Mesothelial cell of epicardium (in vitro differentiated cells): ENCODE measurements around the gene HMGCL. TPM values are rescaled to one million over a fixed set of nuclear protein-coding genes. Genes with fewer than 3 reads are reported as not detected.
A peak's percentile ranks its signal among the peaks of the same experiment; 100 is the strongest.

Source experiments
- DNase-seq, 2 experiments: peaks; one replicate each; pipeline ENCODE4 v3.0.0; 2021; ENCODE audit warnings: low spot score in 2 of 2; ENCODE audit not compliant: unreplicated experiment in 2 of 2
- H3K27ac Mint-ChIP-seq: 2 replicates; pipeline ENCODE4 v1.8.0; 2021; ENCODE audit warnings: mixed read lengths
- H3K27me3 Mint-ChIP-seq: 2 replicates; pipeline ENCODE4 v1.8.0; 2021; ENCODE audit warnings: low read depth, mixed read lengths
- H3K36me3 Mint-ChIP-seq: 2 replicates; pipeline ENCODE4 v1.8.0; 2021; ENCODE audit warnings: mixed read lengths
- H3K4me1 Mint-ChIP-seq: 2 replicates; pipeline ENCODE4 v1.8.0; 2021; ENCODE audit warnings: mixed read lengths
- H3K4me3 Mint-ChIP-seq: 2 replicates; pipeline ENCODE4 v1.8.0; 2021; ENCODE audit warnings: mild to moderate bottlenecking, moderate library complexity, mixed read lengths
- H3K9me3 Mint-ChIP-seq: 2 replicates; pipeline ENCODE4 v1.8.0; 2021; ENCODE audit warnings: mixed read lengths
- CTCF ChIP-seq: fragments of 200-600 bp; sonication (generic); IDR thresholded peaks from one replicate; pipeline ENCODE4 v1.5.0; 2021; ENCODE audit warnings: antibody characterized with exemption; ENCODE audit not compliant: unreplicated experiment
- total RNA-seq: library from RNA; stranded (reverse); gene quantifications from 3 replicates; pipeline ENCODE4 v1.2.1, GENCODE V29; 2021

The HMGCL gene
- total RNA-seq, 1 donor from 2014 or later: 29.2 TPM

- no peak overlapping the region for H3K27ac Mint-ChIP-seq
- peaks cover 20% of the 10 kb centered on the region for H3K4me1 Mint-ChIP-seq
- no peak for DNase-seq
- no peak for TF ChIP-seq CTCF
- H3K27me3 Mint-ChIP-seq: no peaks in the 10 kb centered on the region
- H3K4me3 Mint-ChIP-seq: no peak overlapping the region
- H3K9me3 Mint-ChIP-seq: no peaks in the 10 kb centered on the region
- peaks cover 3% of the 10 kb centered on the region for H3K36me3 Mint-ChIP-seq
Measured at GRCh38 chr1:23793861-23794731, 31.1 kb downstream of the HMGCL start.

GRCh38 chr1:23793018-23793781 lies 32.0 kb downstream of the HMGCL start:
- no peak for TF ChIP-seq CTCF
- DNase-seq: no peak
- H3K36me3 Mint-ChIP-seq: peaks cover 3% of the 10 kb centered on the region
- H3K27ac Mint-ChIP-seq: no peak overlapping the region
- no peaks in the 10 kb centered on the region for H3K9me3 Mint-ChIP-seq
- H3K27me3 Mint-ChIP-seq: no peaks in the 10 kb centered on the region
- H3K4me3 Mint-ChIP-seq: peak overlapping the region; percentile 99
- H3K4me1 Mint-ChIP-seq: peaks cover 20% of the 10 kb centered on the region

- H3K27ac Mint-ChIP-seq: peak overlapping the region; percentile 94
- H3K4me1 Mint-ChIP-seq: peaks cover 20% of the 10 kb centered on the region
- no peak for TF ChIP-seq CTCF
- H3K27me3 Mint-ChIP-seq: no peaks in the 10 kb centered on the region
- DNase-seq: no peak
- peak overlapping the region; percentile 99 for H3K4me3 Mint-ChIP-seq
- H3K9me3 Mint-ChIP-seq: no peaks in the 10 kb centered on the region
- peaks cover 11% of the 10 kb centered on the region for H3K36me3 Mint-ChIP-seq
Measured at GRCh38 chr1:23792151-23792945, 32.9 kb downstream of the HMGCL start.

GRCh38 chr1:23791516-23792047 lies 33.6 kb downstream of the HMGCL start:
- Mint-ChIP-seq H3K27me3 (no peaks in the 10 kb centered on the region), H3K36me3 (peaks cover 18% of the 10 kb centered on the region), H3K4me1 (peaks cover 20% of the 10 kb centered on the region), H3K4me3 (peak overlapping the region; percentile 99), H3K27ac (peak overlapping the region; percentile 94), H3K9me3 (no peaks in the 10 kb centered on the region)
- DNase-seq: peak in 1 of 2 experiments; percentile 57
- no peak for TF ChIP-seq CTCF
